Measurements from ENCODE around the gene TMEM50B.
"Not testable (repeated sequence)": the region's sequence is repeated elsewhere in the genome, so short reads cannot be mapped to it uniquely, and the experiment has no call there.

Gene TMEM50B

GRCh38 chr21:33479679-33480480 is at the start of gene TMEM50B:
TSS of gene TMEM50B (minus strand) at chr21:33479974. CDS start at chr21:33468885, 11,089 bp downstream.
- FAIRE-seq, result no peak

DNA sequence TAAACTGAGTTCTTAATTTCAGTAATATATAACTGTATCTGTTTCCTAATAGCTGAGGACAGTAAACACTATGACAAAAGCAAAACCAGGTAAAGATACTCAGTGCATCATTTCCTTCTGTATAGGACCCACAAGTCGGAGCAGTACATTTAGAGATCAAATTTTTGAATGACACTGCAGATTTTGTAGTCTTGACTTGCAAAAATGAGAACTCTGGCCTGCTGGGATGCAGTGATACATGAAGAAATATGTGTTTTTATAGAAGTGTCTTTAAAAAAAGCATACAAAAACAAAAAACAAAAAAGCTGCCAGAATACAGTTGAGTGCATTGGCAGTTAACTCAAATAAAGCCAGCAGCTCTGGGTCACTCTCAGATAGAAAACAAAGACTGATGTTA is 43.2 kb upstream of the TMEM50B start:
- no peak for FAIRE-seq

DNA sequence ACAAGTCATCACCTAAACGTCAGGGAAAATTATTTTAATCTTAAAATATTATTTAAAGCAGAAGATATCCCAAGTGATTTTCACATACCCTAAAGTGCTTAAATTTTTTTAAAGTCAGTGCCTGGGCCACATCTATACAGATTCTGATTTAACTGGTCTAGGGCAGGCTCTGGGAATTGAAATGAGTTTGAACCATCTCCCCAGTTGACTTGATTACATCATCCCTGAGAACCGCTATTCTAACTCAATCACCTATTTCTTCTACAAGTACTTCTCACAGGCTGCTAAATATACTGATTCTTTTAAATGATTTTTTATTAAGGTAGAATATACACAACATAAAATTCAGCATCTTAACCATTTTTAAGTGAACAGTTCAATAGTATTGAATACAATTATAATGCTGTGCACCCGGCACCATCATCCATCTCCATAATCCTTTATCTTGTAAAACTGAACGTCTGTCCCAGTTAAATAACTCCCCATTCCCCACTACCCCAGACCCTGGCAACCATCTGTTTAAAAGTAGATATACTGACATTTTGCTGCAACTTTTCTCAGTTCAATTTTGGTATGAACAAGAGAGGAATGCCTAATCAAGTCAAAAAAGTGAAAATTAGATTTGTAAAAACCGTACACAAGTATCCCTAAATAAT is 42.7 kb upstream of the TMEM50B start:
- FAIRE-seq, result peak; percentile 3

DNA sequence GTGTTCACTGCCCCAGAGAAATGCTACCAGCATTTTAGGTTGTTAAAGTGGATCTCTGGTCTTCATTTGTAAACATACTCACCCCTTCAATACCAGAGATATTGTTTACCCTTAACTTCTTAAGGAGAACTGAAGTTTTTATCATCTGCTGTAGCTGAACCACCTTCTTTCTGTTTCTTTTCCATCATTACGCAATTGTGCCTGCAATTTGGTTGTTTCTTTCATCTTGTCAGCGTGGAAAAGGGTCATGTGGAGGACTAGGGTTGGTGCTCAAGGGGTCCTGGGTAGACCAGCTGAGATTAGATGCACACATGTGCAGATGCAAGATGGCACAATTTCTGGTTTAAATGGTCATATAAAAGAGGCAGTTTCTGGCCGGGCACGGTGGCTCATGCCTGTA is 39.1 kb upstream of the TMEM50B start:
- FAIRE-seq, result no peak

DNA sequence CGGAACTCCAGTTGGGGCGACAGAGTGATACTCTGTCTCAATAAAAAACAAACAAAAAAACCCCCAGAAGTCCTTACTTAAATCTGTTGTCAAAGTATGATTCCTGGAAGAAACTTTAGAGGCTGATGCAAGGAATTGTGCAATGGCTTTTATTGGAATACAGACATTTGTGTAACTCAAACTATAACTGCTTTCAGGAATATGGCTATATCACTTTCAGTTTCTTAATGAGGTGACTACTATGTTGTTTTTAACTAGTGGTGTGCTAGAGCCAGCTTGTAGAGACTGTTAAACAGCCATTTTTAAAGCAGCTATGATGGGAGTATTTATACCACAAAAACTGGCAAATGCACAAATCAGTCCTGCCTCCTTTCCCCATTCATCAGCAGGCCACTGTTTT is 34.5 kb upstream of the TMEM50B start:
- no peak for FAIRE-seq

- no peak for FAIRE-seq
Observed at GRCh38 chr21:33512481-33512880, 32.7 kb upstream of the TMEM50B start.

GRCh38 chr21:33511639-33512038 is 31.9 kb upstream of the TMEM50B start:
- FAIRE-seq, result no peak

DNA sequence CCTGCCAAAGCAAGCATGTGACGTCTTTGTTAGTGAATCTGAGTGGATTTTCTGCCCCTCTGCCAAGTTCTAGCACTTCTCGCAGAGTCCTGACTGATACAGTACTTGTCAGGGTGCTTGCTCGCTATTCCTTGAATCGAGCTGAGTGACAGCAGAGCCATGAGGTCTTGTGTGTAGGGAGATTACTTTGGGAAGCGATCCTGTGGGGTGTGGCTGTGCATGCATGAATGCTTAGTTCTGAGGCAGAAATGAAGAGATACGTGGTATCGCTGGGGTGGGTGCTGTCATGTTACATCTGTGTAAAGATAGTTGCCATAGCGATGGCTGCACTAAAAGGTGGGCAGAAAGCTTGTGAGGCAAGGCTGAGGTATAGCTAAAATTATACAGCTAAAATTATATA is 31.1 kb upstream of the TMEM50B start:
- no peak for FAIRE-seq

- not testable (repeated sequence) for FAIRE-seq
Observed at GRCh38 chr21:33507003-33507402, 27.2 kb upstream of the TMEM50B start.

- no peak for FAIRE-seq
Observed at GRCh38 chr21:33505833-33506232, 26.1 kb upstream of the TMEM50B start.

DNA sequence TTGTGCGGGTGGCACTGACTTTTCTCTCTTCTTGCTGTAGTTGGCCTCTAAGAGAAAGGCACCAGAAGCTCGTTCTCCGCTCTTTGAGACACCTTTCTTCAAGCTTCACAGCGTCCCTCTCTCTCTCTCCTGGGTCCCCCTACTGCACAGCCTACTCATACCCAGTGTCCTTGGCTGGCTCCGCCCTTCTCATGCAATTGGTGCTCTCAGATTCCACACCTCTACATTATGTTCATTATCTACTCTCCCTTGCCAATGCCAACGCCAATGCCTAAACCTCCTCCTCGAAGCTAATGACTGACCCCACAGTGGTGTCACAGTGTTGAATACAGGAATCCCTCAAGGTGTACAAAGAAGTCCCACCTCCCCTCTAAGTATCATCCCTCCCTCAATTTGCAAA is 16.6 kb upstream of the TMEM50B start:
- FAIRE-seq, result no peak

GRCh38 chr21:33495743-33496142 is 16.0 kb upstream of the TMEM50B start:
- no peak for FAIRE-seq

- FAIRE-seq, result no peak
Observed at GRCh38 chr21:33493756-33494155, 14.0 kb upstream of the TMEM50B start.

DNA sequence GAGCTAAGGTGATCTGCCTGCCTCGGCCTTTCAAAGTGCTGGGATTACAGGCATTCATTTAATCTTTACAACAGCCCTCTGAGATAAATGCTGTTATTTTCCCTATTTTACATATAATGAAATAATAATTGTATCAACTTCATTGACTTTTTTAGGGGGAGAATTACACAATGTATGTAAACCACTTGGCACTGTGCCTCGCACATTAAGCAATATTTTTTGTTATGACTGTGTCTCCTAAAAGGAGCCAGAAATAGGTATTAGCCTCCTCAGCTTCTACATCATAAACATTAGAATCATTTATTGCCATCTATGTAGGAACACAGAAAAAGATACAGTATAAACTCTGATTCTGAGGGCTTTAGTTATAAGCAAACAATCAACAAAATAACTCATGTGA is 12.8 kb upstream of the TMEM50B start:
- FAIRE-seq, result no peak

DNA sequence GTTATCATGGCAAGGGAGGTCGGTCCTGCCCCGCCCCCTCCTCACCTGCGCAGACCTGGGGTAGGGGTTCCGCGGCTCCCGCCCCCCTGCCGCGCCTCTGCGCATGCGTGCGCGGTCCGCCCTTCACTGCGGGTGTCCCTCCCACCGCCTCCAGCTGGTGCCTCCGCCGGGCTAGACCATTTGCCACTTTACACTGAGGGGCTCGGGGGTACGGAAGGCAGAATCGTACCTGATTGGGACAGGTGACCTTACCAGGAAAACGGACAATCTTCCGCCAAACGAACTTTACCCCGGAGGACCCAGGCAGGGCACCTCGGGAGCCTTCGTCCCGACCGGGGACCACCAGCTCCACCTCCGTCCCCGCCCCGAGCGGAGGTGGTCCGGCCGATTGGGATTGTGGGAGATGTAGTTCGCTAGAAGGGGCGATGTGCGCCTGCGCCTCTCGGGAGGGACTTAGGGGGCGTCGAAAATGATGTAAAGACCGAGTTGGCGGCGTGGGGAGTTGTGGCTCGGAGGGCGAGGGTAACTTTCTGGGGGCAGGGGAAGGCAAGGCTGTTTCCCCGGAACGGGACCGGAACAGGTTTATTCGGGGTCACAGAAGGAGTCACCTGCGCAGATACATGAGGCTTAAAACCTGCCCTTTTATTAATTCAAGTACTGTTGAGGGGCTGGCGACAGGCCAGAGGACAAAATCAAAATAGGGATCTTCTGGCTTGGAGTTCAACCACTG is 11.8 kb upstream of the TMEM50B start, which contains the start of gene DNAJC28:
Gene DNAJC28 (minus strand): TSS at position 344 of the 730 bp plus-strand sequence. CDS start 2,323 bp downstream, outside the sequence.
- FAIRE-seq, result peak; percentile 90

DNA sequence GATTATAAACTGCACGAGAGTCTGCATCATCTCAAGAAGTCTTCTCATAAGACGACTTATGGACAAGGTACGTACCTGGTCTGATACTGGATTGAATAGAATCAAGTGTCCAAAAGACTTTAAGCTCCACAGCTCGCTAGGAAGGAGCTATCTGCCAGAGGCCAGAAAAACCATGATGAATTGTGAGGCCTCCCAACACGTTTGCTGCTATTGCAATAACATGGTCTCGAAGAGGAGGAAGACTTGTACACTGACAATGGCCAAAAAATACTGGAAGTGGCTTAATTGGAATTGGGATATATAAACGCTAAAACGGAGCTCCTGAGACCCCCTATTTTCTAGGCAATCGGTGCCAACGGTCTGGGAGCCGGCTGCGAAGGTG is 11.2 kb upstream of the TMEM50B start:
- no peak for FAIRE-seq

- no peak for FAIRE-seq
Observed at GRCh38 chr21:33488936-33489335, 9.2 kb upstream of the TMEM50B start.

DNA sequence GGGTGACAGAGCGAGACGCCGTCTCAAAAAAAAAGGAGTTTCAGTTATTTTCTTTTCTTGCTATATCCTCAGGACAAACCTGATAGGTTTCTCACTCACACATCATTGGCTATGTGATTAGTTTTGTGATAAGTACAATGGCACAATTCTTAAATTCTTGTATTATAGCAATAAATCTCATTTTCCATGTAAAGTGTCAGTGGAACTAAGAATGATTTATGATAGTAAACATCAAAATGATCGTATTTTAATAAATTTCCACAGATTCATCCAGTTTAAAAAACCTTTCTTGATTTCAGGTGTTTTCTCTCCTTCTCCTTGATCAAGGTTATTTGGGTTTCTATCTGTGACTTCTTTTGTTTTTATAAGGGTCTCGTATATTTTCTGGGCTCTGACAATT is 8.2 kb upstream of the TMEM50B start:
- no peak for FAIRE-seq

DNA sequence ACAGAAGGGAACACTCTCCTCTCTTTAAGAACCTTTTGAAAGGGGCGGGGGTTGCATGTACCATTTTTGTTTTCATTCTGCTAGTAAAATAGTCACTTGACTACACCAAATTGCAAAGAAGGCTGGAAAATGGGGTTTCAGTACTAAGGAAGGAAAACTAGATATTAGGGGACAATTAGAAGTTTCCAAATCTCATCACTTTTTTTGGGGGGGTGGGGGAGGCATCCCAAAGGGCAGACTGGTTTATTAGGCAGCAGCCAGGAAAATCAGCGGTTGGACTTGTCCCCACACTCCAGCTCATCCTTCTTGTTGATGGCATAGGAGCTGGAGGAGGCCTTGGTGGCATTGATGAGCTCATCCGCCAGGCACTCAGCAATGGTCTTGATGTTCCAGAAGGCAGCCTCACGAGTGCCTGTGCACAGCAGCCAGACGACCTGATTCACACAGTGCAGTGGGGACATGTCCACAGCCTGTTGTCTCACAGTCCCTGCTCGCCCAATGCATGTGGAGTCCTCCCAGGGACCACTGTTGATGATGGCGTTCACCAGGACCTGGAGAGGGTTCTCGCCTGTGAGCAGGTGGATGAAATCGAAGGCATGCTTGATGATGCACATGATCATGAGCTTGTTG is 1.7 kb upstream of the TMEM50B start:
- no peak for FAIRE-seq

DNA sequence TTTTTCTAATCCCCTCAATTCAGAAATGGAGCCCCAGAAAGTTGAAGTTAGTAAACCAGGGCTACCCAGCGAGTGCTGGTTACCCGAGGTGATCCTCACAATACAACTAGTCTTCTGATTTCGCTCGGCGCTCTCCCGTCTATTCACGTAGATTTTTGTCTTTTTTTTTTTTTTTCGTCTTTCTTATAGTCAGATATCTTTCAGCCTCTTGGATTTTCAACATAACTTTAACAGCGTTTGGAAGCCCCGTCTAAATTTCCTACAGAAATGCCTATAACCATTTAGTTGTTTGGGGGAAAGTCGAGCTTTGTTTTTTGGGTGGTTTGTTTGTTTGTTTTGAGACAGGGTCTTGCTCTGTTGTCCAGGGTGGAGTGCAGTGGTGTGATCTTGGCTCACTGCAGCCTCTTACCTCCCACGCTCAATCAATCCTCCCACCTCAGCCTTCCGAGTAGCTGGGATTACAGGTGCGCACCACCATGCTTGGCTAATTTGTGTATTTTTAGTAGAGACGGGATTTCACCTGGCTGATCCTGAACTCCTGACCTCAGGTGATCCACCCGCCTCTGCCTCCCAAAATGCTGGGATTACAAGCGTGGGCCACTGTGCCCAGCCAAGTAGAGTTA is 818 bp upstream of the TMEM50B start:
- no peak for FAIRE-seq

- no peak for FAIRE-seq
Observed at GRCh38 chr21:33478935-33479678, 667 bp downstream of the TMEM50B start.

DNA sequence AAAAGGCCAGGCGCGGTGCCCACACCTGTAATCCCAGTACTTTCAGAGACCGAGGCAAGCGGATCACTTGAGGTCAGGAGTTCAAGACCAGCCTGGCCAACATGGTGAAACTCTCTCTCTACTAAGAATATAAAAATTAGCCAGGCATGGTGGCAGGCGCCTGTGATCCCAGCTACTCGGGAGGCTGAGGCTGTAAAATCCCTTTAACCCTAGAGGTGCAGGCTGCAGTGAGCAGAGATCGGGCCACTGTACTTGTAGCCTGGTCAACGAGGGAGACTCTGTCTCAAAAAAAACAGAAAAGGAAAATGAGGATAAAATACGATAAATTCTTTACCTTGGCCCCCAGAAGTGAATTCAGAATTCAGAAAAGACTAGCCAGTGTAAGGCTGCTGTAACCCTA is 1.6 kb downstream of the TMEM50B start:
- FAIRE-seq, result no peak
